C4-2B (cell line): ENCODE data around the gene KCNQ1.

Experiments used
- CTCF ChIP-seq: fragments of 450-650 bp; conservative IDR thresholded peaks from 2 replicates; pipeline ENCODE4 v1.5.1; 2017; ENCODE audit warnings: mild to moderate bottlenecking
- ZFX ChIP-seq: fragments of 450-650 bp; IDR thresholded peaks from 2 replicates; pipeline ENCODE4 v1.6.1; 2017

GRCh38 chr11:2783536-2784082 lies 338.8 kb downstream of the KCNQ1 start:
- no peak for TF ChIP-seq CTCF
- no peak for TF ChIP-seq ZFX
